Measurements from ENCODE around the gene CPXM1.

The CPXM1 gene

GRCh38 chr20:2751347-2751877 lies 49.0 kb downstream of the CPXM1 start:
- H3K9me2 ChIP-seq (replicated peaks; ENCODE audit: low read depth, low read length): no peaks in the 10 kb centered on the region
- H3K27me3 ChIP-seq (ENCODE audit: insufficient read depth, low read length, poor library complexity, severe bottlenecking): no peaks in the 10 kb centered on the region
- H3K4me3 ChIP-seq (ENCODE audit: low read length, poor library complexity, severe bottlenecking): no peak overlapping the region
- no peak overlapping the region for H3K9ac ChIP-seq (ENCODE audit: low read depth, low read length, poor library complexity, severe bottlenecking)
- H3K4me1 ChIP-seq (ENCODE audit: insufficient read depth, low read length, poor library complexity, severe bottlenecking): no peaks in the 10 kb centered on the region
- H3K36me3 ChIP-seq (ENCODE audit: insufficient read depth, low read length): no peaks in the 10 kb centered on the region
- H3K9me3 ChIP-seq (ENCODE audit: insufficient read depth, low read depth, low read length): no peaks in the 10 kb centered on the region
- H4K20me1 ChIP-seq (ENCODE audit: insufficient read depth, low read length, poor library complexity, severe bottlenecking): no peaks in the 10 kb centered on the region
- no peaks in the 10 kb centered on the region for H3K79me2 ChIP-seq (ENCODE audit: insufficient read depth, low read length)
- H2AFZ ChIP-seq (ENCODE audit: low read length): no peak overlapping the region
- no peak overlapping the region for H3K4me2 ChIP-seq (ENCODE audit: low read depth, low read length, poor library complexity, severe bottlenecking)
- no peak for TF ChIP-seq EZH2phosphoT487 (IDR thresholded peaks at IDR 0.05; ENCODE audit: borderline replicate concordance)
- no peak for TF ChIP-seq CTCF (conservative IDR thresholded peaks at IDR 0.05; ENCODE audit: low read length)
- no peaks in the 10 kb centered on the region for H3F3A ChIP-seq (ENCODE audit: low read depth)

DNA sequence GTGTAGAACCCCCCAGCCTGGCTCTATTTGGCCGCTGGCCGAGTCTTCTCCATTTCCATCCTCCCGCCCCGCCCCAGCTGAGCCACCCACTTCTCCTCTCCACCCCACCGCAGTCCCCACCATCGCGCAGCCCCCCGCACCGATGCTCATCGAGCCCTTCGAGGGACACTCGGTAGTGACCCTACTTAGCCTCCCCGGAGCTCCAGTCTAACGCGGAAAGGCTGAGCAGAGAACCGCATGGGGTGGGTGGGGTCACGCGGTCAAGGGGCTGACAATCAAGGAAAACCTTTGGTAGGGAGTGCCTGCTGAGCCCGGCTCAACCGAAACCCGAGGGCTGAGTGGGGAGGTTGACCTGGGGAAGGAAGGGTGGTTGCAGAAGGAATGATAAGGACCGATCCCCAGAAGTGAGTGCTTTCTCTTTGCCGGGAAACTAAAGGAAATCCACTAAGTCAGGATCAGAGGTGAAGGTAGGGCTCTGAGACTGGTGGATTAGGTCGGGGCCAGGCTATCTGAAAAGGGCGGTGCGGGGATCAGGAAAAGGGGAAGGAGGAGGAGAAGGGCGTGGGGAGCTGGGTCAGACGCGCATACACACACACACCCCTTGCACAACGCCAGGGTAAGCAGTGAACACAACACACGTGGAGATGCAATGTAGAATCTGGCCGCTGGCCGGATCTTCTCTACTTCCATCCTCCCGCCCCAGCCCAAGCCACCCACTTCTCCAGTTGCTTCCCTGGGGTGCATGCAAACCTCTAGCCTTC lies 49.8 kb downstream of the CPXM1 start:
- Histone ChIP-seq H4K20me1 (ENCODE audit: insufficient read depth, low read length, poor library complexity, severe bottlenecking) (no peaks in the 10 kb centered on the region), H3K79me2 (ENCODE audit: insufficient read depth, low read length) (no peaks in the 10 kb centered on the region), H3K4me2 (ENCODE audit: low read depth, low read length, poor library complexity, severe bottlenecking) (no peak overlapping the region), H3K27me3 (ENCODE audit: insufficient read depth, low read length, poor library complexity, severe bottlenecking) (no peaks in the 10 kb centered on the region), H3K4me1 (ENCODE audit: insufficient read depth, low read length, poor library complexity, severe bottlenecking) (peaks cover 1% of the 10 kb centered on the region), H2AFZ (ENCODE audit: low read length) (no peak overlapping the region; the same call in 1 of the 2 replicates), H3K9me2 (replicated peaks; ENCODE audit: low read depth, low read length) (no peaks in the 10 kb centered on the region), H3K9ac (ENCODE audit: low read depth, low read length, poor library complexity, severe bottlenecking) (no peak overlapping the region), H3K9me3 (ENCODE audit: insufficient read depth, low read depth, low read length) (no peaks in the 10 kb centered on the region), H3F3A (ENCODE audit: low read depth) (no peaks in the 10 kb centered on the region), H3K4me3 (ENCODE audit: low read length, poor library complexity, severe bottlenecking) (no peak overlapping the region), H3K36me3 (ENCODE audit: insufficient read depth, low read length) (no peaks in the 10 kb centered on the region)
- no peak for TF ChIP-seq EZH2phosphoT487 (IDR thresholded peaks at IDR 0.05; ENCODE audit: borderline replicate concordance)

DNA sequence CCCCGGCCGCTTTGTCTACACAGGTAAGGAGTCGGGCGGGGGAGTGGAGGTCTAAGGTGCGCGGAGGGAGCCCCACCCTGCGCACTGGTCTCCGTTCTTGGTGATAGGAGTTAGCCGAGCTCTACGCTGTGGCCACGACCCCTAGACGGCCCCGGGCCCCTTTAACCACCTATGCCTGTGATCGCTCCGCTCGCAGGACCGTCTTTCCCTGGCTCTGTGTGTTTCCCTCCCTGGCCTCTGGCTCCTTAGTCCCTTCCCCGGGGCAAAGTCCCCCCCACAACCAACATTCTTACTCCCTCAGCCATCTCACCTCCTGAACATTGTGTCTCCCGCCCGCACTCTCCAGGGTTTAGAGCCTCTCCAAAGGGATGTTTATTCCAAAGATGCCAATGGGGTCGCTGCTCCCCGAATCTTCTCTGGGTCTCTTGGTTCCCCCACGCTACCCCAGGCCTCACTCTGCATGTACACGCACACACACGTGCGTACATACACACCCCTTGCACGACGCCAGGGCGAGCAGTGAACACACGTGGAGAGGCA lies 50.4 kb downstream of the CPXM1 start:
- peaks cover 7% of the 10 kb centered on the region for H3K4me1 ChIP-seq (ENCODE audit: insufficient read depth, low read length, poor library complexity, severe bottlenecking)
- no peaks in the 10 kb centered on the region for H3K36me3 ChIP-seq (ENCODE audit: insufficient read depth, low read length)
- no peak overlapping the region for H3K4me2 ChIP-seq (ENCODE audit: low read depth, low read length, poor library complexity, severe bottlenecking)
- H3K79me2 ChIP-seq (ENCODE audit: insufficient read depth, low read length): no peaks in the 10 kb centered on the region
- H3K9ac ChIP-seq (ENCODE audit: low read depth, low read length, poor library complexity, severe bottlenecking): no peak overlapping the region
- TF ChIP-seq EZH2phosphoT487 (IDR thresholded peaks at IDR 0.05; ENCODE audit: borderline replicate concordance) (no peak), CTCF (conservative IDR thresholded peaks at IDR 0.05; ENCODE audit: low read length) (no peak)
- H4K20me1 ChIP-seq (ENCODE audit: insufficient read depth, low read length, poor library complexity, severe bottlenecking): no peaks in the 10 kb centered on the region
- H3K27me3 ChIP-seq (ENCODE audit: insufficient read depth, low read length, poor library complexity, severe bottlenecking): no peaks in the 10 kb centered on the region
- no peaks in the 10 kb centered on the region for H3F3A ChIP-seq (ENCODE audit: low read depth)
- H3K4me3 ChIP-seq (ENCODE audit: low read length, poor library complexity, severe bottlenecking): no peak overlapping the region
- H3K9me3 ChIP-seq (ENCODE audit: insufficient read depth, low read depth, low read length): no peaks in the 10 kb centered on the region
- no peaks in the 10 kb centered on the region for H3K9me2 ChIP-seq (replicated peaks; ENCODE audit: low read depth, low read length)
- no peak overlapping the region for H2AFZ ChIP-seq (ENCODE audit: low read length)

Data from Loucy (cell line).